ENCODE results near the gene ECT2. TPM values are rescaled to one million over a fixed set of nuclear protein-coding genes. Genes with fewer than 3 reads are reported as not detected.

Gene ECT2
- total RNA-seq, 4 donors from 2014 or later: 2.7 to 5.8 (median 3.7) TPM

GRCh38 chr3:172766718-172767405, 16.3 kb downstream of the ECT2 start:
- intact Hi-C loops (cut with DNase I; ENCODE audit: low total_unique reads): no loop called here
- ATAC-seq: no peak

GRCh38 chr3:172770382-172770781, 19.9 kb downstream of the ECT2 start:
- no peak for TF ChIP-seq POLR2A (IDR thresholded peaks at IDR 0.05)
- no peak for TF ChIP-seq CTCF (IDR thresholded peaks at IDR 0.05 in 4 of 5, conservative IDR thresholded peaks at IDR 0.05 in 1 of 5)
- ATAC-seq (no peak), DNase-seq (no peak)
- no peak overlapping the region for H3K27ac ChIP-seq
- intact Hi-C loops (cut with DNase I; ENCODE audit: low total_unique reads): no loop called here
- H3K9me3 ChIP-seq: no peaks in the 10 kb centered on the region
- H3K36me3 ChIP-seq: no peaks in the 10 kb centered on the region
- no peak overlapping the region for H3K4me3 ChIP-seq
- no peaks in the 10 kb centered on the region for H3K4me1 ChIP-seq
- no peaks in the 10 kb centered on the region for H3K27me3 ChIP-seq
- in situ Hi-C loops (cut with MboI; ENCODE audit: low sequenced_read_pairs in 4 of 4): no loop called here

More at GRCh38 chr3:172766718-172767405, 16.3 kb downstream of the ECT2 start:
- no peaks in the 10 kb centered on the region for H3K4me1 ChIP-seq
- H3K27ac ChIP-seq: no peak overlapping the region
- H3K36me3 ChIP-seq: no peaks in the 10 kb centered on the region
- TF ChIP-seq CTCF (IDR thresholded peaks at IDR 0.05 in 4 of 5, conservative IDR thresholded peaks at IDR 0.05 in 1 of 5) (no peak), POLR2A (IDR thresholded peaks at IDR 0.05) (no peak)
- H3K4me3 ChIP-seq: no peak overlapping the region
- no peaks in the 10 kb centered on the region for H3K9me3 ChIP-seq
- no peak for DNase-seq
- no peaks in the 10 kb centered on the region for H3K27me3 ChIP-seq
- in situ Hi-C loops (cut with MboI; ENCODE audit: low sequenced_read_pairs in 4 of 4): no loop called here

- Histone ChIP-seq H3K36me3 (no peaks in the 10 kb centered on the region), H3K4me3 (no peak overlapping the region), H3K27ac (no peak overlapping the region), H3K27me3 (no peaks in the 10 kb centered on the region), H3K9me3 (no peaks in the 10 kb centered on the region), H3K4me1 (no peaks in the 10 kb centered on the region)
- TF ChIP-seq POLR2A (IDR thresholded peaks at IDR 0.05): no peak
- no peak for TF ChIP-seq CTCF (IDR thresholded peaks at IDR 0.05 in 4 of 5, conservative IDR thresholded peaks at IDR 0.05 in 1 of 5)
- intact Hi-C loops (cut with DNase I; ENCODE audit: low total_unique reads) (no loop called here), in situ Hi-C loops (cut with MboI; ENCODE audit: low sequenced_read_pairs in 4 of 4) (no loop called here)
- no peak for ATAC-seq
- DNase-seq: no peak
Observed at GRCh38 chr3:172771672-172772071, 21.1 kb downstream of the ECT2 start.

- ATAC-seq (no peak), DNase-seq (no peak)
- Histone ChIP-seq H3K36me3 (no peaks in the 10 kb centered on the region), H3K27ac (no peak overlapping the region), H3K4me1 (no peaks in the 10 kb centered on the region), H3K4me3 (no peak overlapping the region), H3K9me3 (no peaks in the 10 kb centered on the region), H3K27me3 (no peaks in the 10 kb centered on the region)
- TF ChIP-seq CTCF (IDR thresholded peaks at IDR 0.05 in 4 of 5, conservative IDR thresholded peaks at IDR 0.05 in 1 of 5) (no peak), POLR2A (IDR thresholded peaks at IDR 0.05) (no peak)
- in situ Hi-C loops (cut with MboI; ENCODE audit: low sequenced_read_pairs in 4 of 4): no loop called here
- intact Hi-C loops (cut with DNase I; ENCODE audit: low total_unique reads): no loop called here
Observed at GRCh38 chr3:172776049-172776717, 25.7 kb downstream of the ECT2 start.
